HG03045 (cell line): ENCODE results near the gene LPAR6.
"Not testable (repeated sequence)": the region's sequence is repeated elsewhere in the genome, so short reads cannot be mapped to it uniquely, and the experiment has no call there.

ENCODE experiments used
- ATAC-seq: cut with Tn5 transposase; IDR thresholded peaks from one replicate; pipeline ENCODE4 v1.9.1; 2021; ENCODE audit warnings: mild to moderate bottlenecking, moderate library complexity; ENCODE audit not compliant: unreplicated experiment

Gene LPAR6

GRCh38 chr13:48412881-48413351, at the start of gene LPAR6:
LPAR6 (minus strand) TSS chr13:48413113; CDS start chr13:48412423, 690 bp downstream.
- ATAC-seq: no peak

GRCh38 chr13:48457578-48458242, 44.8 kb upstream of the LPAR6 start:
- ATAC-seq: no peak

GRCh38 chr13:48456546-48456945, 43.6 kb upstream of the LPAR6 start:
- no peak for ATAC-seq

- ATAC-seq: not testable (repeated sequence)
Observed at GRCh38 chr13:48451196-48451595, 38.3 kb upstream of the LPAR6 start.

- ATAC-seq: no peak
Observed at GRCh38 chr13:48449656-48450055, 36.7 kb upstream of the LPAR6 start.

GRCh38 chr13:48448959-48449614, 36.2 kb upstream of the LPAR6 start:
- ATAC-seq: no peak

- no peak for ATAC-seq
Observed at GRCh38 chr13:48448285-48448958, 35.5 kb upstream of the LPAR6 start.

- no peak for ATAC-seq
Observed at GRCh38 chr13:48446464-48446863, 33.6 kb upstream of the LPAR6 start.

GRCh38 chr13:48443442-48444208, 30.7 kb upstream of the LPAR6 start:
- no peak for ATAC-seq

- ATAC-seq: no peak
Observed at GRCh38 chr13:48437371-48437770, 24.5 kb upstream of the LPAR6 start.

- ATAC-seq: no peak
Observed at GRCh38 chr13:48436661-48437288, 23.9 kb upstream of the LPAR6 start.

- no peak for ATAC-seq
Observed at GRCh38 chr13:48434200-48434599, 21.3 kb upstream of the LPAR6 start.

- no peak for ATAC-seq
Observed at GRCh38 chr13:48431987-48432615, 19.2 kb upstream of the LPAR6 start.

- no peak for ATAC-seq
Observed at GRCh38 chr13:48431431-48431830, 18.5 kb upstream of the LPAR6 start.

GRCh38 chr13:48429886-48430285, 17.0 kb upstream of the LPAR6 start:
- no peak for ATAC-seq

- ATAC-seq: no peak
Observed at GRCh38 chr13:48429036-48429435, 16.1 kb upstream of the LPAR6 start.

- not testable (repeated sequence) for ATAC-seq
Observed at GRCh38 chr13:48426755-48427298, 13.9 kb upstream of the LPAR6 start.

- no peak for ATAC-seq
Observed at GRCh38 chr13:48426052-48426451, 13.1 kb upstream of the LPAR6 start.

GRCh38 chr13:48424212-48424611, 11.3 kb upstream of the LPAR6 start:
- no peak for ATAC-seq

- ATAC-seq: not testable (repeated sequence)
Observed at GRCh38 chr13:48422003-48422402, 9.1 kb upstream of the LPAR6 start.
